Activated naive CD8-positive, alpha-beta T cell treated with anti-CD3 and anti-CD28 coated beads for 36 hours (primary cell): ENCODE measurements around the gene TMEM178A. TPM values are rescaled to one million over a fixed set of nuclear protein-coding genes. Genes with fewer than 3 reads are reported as not detected.
"Not testable (repeated sequence)": the region's sequence is repeated elsewhere in the genome, so short reads cannot be mapped to it uniquely, and the experiment has no call there.

Experiments
- DNase-seq: peaks from one replicate; pipeline ENCODE4 v3.0.0; 2021
- H3K27ac Mint-ChIP-seq: one replicate; pipeline ENCODE4 v1.8.0; 2022; ENCODE audit warnings: mild to moderate bottlenecking, moderate library complexity, mixed read lengths
- H3K27me3 Mint-ChIP-seq: one replicate; pipeline ENCODE4 v1.8.0; 2022; ENCODE audit warnings: mild to moderate bottlenecking, mixed read lengths
- H3K36me3 Mint-ChIP-seq: one replicate; pipeline ENCODE4 v1.8.0; 2021; ENCODE audit warnings: mild to moderate bottlenecking, mixed read lengths
- H3K4me1 Mint-ChIP-seq: one replicate; pipeline ENCODE4 v1.8.0; 2021; ENCODE audit warnings: mixed read lengths
- H3K4me3 Mint-ChIP-seq: one replicate; pipeline ENCODE4 v1.8.0; 2022; ENCODE audit warnings: mild to moderate bottlenecking, moderate library complexity, mixed read lengths
- H3K9me3 Mint-ChIP-seq: one replicate; pipeline ENCODE4 v1.8.0; 2022; ENCODE audit warnings: mixed read lengths
- total RNA-seq, 2 experiments: library from RNA; stranded (reverse); gene quantifications; one replicate each; pipeline ENCODE4 v1.2.3, GENCODE V29; 2021

Gene TMEM178A
- total RNA-seq, 2 experiments from 2014 or later, result 0.16 TPM

DNA sequence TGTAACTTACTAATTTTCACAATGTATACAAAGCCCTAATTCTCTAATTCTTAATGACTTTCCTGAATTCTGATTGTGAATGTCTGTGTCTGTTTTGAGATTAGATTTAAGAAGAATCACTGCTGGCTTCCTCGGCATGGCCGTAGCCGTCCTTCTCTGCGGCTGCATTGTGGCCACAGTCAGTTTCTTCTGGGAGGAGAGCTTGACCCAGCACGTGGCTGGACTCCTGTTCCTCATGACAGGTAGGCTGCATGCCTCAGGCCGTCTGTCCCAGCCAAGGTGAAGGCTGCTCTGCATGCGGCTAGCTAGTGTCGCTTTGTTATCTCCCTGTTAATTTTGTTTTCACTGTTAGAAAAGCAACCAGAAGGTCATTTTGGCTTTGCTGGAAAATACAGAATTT lies 41.2 kb downstream of the TMEM178A start:
- H3K27ac Mint-ChIP-seq, result no peak overlapping the region
- H3K4me3 Mint-ChIP-seq, result no peak overlapping the region
- H3K9me3 Mint-ChIP-seq, result peaks cover 4% of the 10 kb centered on the region
- DNase-seq, result no peak
- peaks cover 9% of the 10 kb centered on the region for H3K27me3 Mint-ChIP-seq
- H3K4me1 Mint-ChIP-seq, result no peaks in the 10 kb centered on the region
- H3K36me3 Mint-ChIP-seq, result no peaks in the 10 kb centered on the region

GRCh38 chr2:39708003-39708402 lies 42.3 kb downstream of the TMEM178A start:
- DNase-seq, result no peak
- Mint-ChIP-seq H3K4me3 (no peak overlapping the region), H3K4me1 (no peaks in the 10 kb centered on the region), H3K9me3 (no peaks in the 10 kb centered on the region), H3K36me3 (no peaks in the 10 kb centered on the region), H3K27me3 (peaks cover 9% of the 10 kb centered on the region), H3K27ac (no peak overlapping the region)

DNA sequence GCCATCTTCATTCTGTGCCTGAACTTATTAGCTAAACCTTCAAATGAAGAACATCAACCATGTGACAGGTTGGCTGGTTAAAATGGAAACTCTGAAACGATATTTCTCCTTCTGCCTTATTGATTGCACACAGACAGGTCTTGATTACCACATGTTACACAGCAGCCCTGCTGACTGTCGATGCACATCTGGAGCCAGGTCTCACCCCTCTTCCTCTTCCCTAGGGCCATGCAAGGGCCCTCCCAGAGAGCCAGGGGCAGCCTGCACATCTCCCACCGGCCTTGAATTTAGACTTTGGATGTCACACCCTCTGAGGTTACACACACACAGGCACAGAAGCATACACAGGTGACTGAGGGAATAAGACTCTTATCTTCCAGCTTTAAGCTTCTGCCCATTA lies 45.1 kb downstream of the TMEM178A start:
- Mint-ChIP-seq H3K36me3 (no peaks in the 10 kb centered on the region), H3K27me3 (peaks cover 9% of the 10 kb centered on the region), H3K4me3 (no peak overlapping the region), H3K4me1 (no peaks in the 10 kb centered on the region), H3K9me3 (no peaks in the 10 kb centered on the region), H3K27ac (no peak overlapping the region)
- DNase-seq, result no peak

DNA sequence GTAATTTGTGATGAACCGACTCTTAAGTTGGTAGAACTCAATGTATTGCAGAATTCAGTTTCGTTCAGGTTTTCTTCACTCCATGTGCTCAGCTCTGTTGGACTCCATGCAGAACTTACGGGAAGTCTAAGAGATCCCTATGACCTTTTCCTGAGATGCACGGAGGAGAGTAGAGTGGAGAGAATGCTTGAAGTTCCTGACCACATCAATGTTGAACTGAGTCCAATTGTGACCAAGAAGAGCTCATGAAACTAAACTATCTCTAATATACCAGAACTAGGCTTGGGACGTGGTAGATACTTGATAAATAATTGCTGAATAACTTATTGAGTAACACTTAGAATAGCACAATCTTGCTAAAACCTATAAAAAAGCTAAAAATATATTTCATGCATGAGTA lies 47.2 kb downstream of the TMEM178A start:
- no peaks in the 10 kb centered on the region for H3K9me3 Mint-ChIP-seq
- DNase-seq, result no peak
- no peaks in the 10 kb centered on the region for H3K4me1 Mint-ChIP-seq
- no peak overlapping the region for H3K27ac Mint-ChIP-seq
- H3K27me3 Mint-ChIP-seq, result peaks cover 1% of the 10 kb centered on the region
- H3K4me3 Mint-ChIP-seq, result no peak overlapping the region
- no peaks in the 10 kb centered on the region for H3K36me3 Mint-ChIP-seq

GRCh38 chr2:39715095-39715494 lies 49.4 kb downstream of the TMEM178A start:
- no peaks in the 10 kb centered on the region for H3K9me3 Mint-ChIP-seq
- no peak for DNase-seq
- no peaks in the 10 kb centered on the region for H3K36me3 Mint-ChIP-seq
- H3K27me3 Mint-ChIP-seq, result no peaks in the 10 kb centered on the region
- no peak overlapping the region for H3K27ac Mint-ChIP-seq
- no peaks in the 10 kb centered on the region for H3K4me1 Mint-ChIP-seq
- H3K4me3 Mint-ChIP-seq, result no peak overlapping the region

DNA sequence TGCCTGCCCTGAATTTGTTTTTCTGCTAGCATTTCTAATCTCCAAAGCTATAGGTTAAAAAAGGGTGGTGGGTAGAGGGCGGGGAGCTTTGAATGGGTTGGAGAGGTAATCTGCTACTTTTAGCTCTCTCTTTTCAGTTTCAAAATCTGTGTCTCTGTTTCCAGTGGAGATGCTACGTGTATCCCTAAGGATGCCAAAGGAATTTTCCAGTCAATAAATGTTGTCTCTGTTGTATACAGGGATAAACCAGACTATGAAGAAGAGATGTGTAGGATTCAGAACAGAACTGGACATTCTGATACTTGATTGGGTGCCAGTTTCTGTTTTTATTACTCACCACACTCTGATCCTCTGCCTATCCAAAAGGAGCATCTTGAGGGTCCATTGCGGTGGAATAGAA lies 50.1 kb downstream of the TMEM178A start:
- no peak overlapping the region for H3K27ac Mint-ChIP-seq
- H3K9me3 Mint-ChIP-seq, result no peaks in the 10 kb centered on the region
- H3K4me1 Mint-ChIP-seq, result no peaks in the 10 kb centered on the region
- DNase-seq, result no peak
- no peak overlapping the region for H3K4me3 Mint-ChIP-seq
- H3K27me3 Mint-ChIP-seq, result no peaks in the 10 kb centered on the region
- H3K36me3 Mint-ChIP-seq, result no peaks in the 10 kb centered on the region

- no peak overlapping the region for H3K27ac Mint-ChIP-seq
- H3K4me3 Mint-ChIP-seq, result no peak overlapping the region
- DNase-seq, result no peak
- no peaks in the 10 kb centered on the region for H3K9me3 Mint-ChIP-seq
- H3K36me3 Mint-ChIP-seq, result no peaks in the 10 kb centered on the region
- H3K4me1 Mint-ChIP-seq, result no peaks in the 10 kb centered on the region
- H3K27me3 Mint-ChIP-seq, result peaks cover 1% of the 10 kb centered on the region
Measured at GRCh38 chr2:39717067-39717466, 51.4 kb downstream of the TMEM178A start.

DNA sequence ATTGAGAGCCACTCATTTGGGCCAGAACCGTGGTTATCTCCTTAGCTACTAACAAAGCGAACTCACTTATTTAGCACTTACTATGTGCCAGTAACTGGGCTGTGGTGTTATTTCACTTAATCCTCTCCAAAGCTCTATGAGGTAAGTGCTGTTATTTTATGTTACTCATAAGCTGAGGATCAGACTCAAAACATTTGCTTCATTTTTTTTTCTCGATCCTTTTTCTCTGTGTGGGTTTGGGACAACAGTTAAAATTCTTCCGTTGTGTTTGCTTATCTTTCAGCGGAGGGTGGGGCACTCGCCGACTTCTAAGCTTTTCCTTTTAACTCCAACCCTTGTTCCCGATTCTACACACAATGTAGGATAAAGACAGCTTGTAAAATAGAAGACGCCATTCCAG lies 52.8 kb downstream of the TMEM178A start:
- Mint-ChIP-seq H3K27ac (no peak overlapping the region), H3K27me3 (peaks cover 5% of the 10 kb centered on the region), H3K36me3 (no peaks in the 10 kb centered on the region), H3K4me1 (no peaks in the 10 kb centered on the region), H3K9me3 (no peaks in the 10 kb centered on the region), H3K4me3 (no peak overlapping the region)
- no peak for DNase-seq

GRCh38 chr2:39719317-39719716 lies 53.6 kb downstream of the TMEM178A start:
- DNase-seq, result no peak
- Mint-ChIP-seq H3K27me3 (peaks cover 5% of the 10 kb centered on the region), H3K4me1 (no peaks in the 10 kb centered on the region), H3K4me3 (no peak overlapping the region), H3K27ac (no peak overlapping the region), H3K9me3 (no peaks in the 10 kb centered on the region), H3K36me3 (no peaks in the 10 kb centered on the region)

DNA sequence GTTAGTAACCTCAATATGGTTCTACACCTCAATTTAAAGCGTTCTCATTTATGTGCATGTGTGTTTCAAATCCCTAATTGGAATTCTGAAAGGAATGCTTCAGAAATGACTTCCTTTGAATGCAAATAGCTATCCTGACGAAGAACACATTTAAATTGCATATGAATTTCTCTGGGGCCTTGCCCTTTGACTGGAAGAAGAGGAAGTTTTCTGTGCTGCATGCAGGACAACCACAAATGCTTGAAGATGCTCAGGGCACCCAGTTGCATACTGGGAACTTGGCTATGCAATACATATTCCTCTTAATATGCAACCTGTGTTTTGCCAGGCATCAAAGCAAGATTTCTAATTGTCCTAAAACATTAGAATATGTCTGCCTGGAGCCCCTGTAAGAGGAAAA lies 55.3 kb downstream of the TMEM178A start:
- Mint-ChIP-seq H3K27ac (no peak overlapping the region), H3K9me3 (no peaks in the 10 kb centered on the region), H3K4me3 (no peak overlapping the region), H3K27me3 (peaks cover 5% of the 10 kb centered on the region), H3K36me3 (no peaks in the 10 kb centered on the region), H3K4me1 (peaks cover under 1% of the 10 kb centered on the region)
- DNase-seq, result no peak

GRCh38 chr2:39723497-39723896 lies 57.8 kb downstream of the TMEM178A start:
- DNase-seq, result no peak
- Mint-ChIP-seq H3K27ac (no peak overlapping the region), H3K27me3 (peaks cover 5% of the 10 kb centered on the region), H3K9me3 (peaks cover 2% of the 10 kb centered on the region), H3K4me3 (no peak overlapping the region), H3K36me3 (peaks cover under 1% of the 10 kb centered on the region), H3K4me1 (peaks cover 4% of the 10 kb centered on the region)

- peaks cover 1% of the 10 kb centered on the region for H3K36me3 Mint-ChIP-seq
- H3K4me1 Mint-ChIP-seq, result peaks cover 4% of the 10 kb centered on the region
- H3K4me3 Mint-ChIP-seq, result no peak overlapping the region
- H3K27me3 Mint-ChIP-seq, result peaks cover 5% of the 10 kb centered on the region
- no peak for DNase-seq
- no peak overlapping the region for H3K27ac Mint-ChIP-seq
- peaks cover 2% of the 10 kb centered on the region for H3K9me3 Mint-ChIP-seq
Measured at GRCh38 chr2:39723946-39724827, 58.5 kb downstream of the TMEM178A start.

DNA sequence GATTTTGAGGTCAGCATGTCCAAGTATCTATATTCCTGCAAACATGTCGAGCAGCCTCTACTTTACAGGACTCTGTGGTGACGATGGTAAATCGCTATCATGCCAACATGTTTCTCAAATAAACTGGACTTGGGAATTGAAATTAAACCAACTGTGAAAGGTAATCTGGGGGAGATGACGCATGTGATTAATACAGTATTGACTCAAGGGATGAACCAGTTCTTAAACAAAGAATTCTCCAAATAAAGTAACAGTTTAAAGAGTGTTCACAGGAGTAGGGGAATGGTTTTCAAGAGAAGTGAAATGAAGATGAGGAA lies 59.1 kb downstream of the TMEM178A start:
- peaks cover 5% of the 10 kb centered on the region for H3K27me3 Mint-ChIP-seq
- no peak for DNase-seq
- no peak overlapping the region for H3K4me3 Mint-ChIP-seq
- H3K27ac Mint-ChIP-seq, result no peak overlapping the region
- peaks cover 2% of the 10 kb centered on the region for H3K36me3 Mint-ChIP-seq
- H3K4me1 Mint-ChIP-seq, result peaks cover 4% of the 10 kb centered on the region
- H3K9me3 Mint-ChIP-seq, result peaks cover 2% of the 10 kb centered on the region

DNA sequence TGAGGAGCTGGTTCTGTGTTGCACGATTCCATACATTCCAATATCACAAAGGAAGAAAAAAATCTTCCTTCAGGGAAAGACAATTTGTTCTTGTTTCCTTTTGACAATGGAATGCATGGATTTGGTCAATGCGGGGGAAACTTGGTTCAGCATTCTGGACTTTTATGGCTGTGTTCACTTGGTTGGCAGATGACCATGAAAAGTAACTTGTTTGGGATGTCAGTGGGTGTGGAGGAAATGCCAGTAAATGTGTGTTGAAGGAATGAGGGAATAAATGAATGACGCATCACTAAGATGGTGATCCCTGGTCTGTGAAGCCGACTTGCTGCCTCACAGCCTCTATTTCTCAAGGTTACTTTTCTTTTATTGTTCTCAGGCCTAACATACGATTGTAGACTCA lies 59.7 kb downstream of the TMEM178A start:
- H3K27me3 Mint-ChIP-seq, result peaks cover 5% of the 10 kb centered on the region
- peaks cover 4% of the 10 kb centered on the region for H3K4me1 Mint-ChIP-seq
- H3K27ac Mint-ChIP-seq, result no peak overlapping the region
- H3K9me3 Mint-ChIP-seq, result peaks cover 2% of the 10 kb centered on the region
- DNase-seq, result no peak
- peaks cover 3% of the 10 kb centered on the region for H3K36me3 Mint-ChIP-seq
- H3K4me3 Mint-ChIP-seq, result no peak overlapping the region

DNA sequence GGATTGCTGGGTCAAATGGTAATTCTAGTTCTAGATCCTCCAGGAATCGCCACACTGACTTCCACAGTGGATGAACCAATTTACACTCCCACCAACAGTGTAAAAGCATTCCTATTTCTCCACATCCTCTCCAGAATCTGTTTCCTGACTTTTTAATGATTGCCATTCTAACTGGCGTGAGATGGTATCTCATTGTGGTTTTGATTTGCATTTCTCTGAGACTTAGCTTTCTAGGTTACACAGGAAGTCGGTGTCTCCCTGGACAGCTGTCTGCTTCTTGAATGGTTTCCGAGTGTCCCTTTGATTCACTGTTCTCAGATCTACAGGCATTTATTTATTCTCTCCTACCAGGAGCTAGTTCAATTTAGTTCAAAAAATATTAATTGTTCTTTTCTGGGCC lies 62.4 kb downstream of the TMEM178A start:
- not testable (repeated sequence) for H3K27ac Mint-ChIP-seq, DNase-seq, H3K9me3 Mint-ChIP-seq, H3K27me3 Mint-ChIP-seq, H3K4me3 Mint-ChIP-seq, H3K4me1 Mint-ChIP-seq
- H3K36me3 Mint-ChIP-seq, result peaks cover 14% of the 10 kb centered on the region

DNA sequence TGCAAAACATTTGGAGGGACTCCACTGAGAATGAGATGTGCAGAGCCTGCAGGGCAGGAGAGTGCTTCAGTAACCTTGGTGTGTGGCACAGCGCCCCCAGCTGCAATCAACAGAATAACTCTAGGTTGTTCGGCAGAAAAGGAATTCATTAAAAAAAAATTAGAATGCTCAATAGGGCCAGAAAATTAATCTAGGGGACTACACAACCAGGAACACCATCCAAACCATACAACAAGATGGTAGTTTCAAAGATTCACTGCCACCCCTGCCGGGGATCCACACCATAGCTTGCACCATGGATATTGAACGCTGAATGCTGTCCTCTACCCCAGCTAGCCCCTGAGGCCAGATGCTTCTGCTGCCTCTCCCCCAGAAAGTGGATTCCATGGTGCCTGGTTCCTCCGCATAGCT lies 63.2 kb downstream of the TMEM178A start:
- peaks cover 4% of the 10 kb centered on the region for H3K4me1 Mint-ChIP-seq
- peak; percentile 30 for DNase-seq
- no peak overlapping the region for H3K4me3 Mint-ChIP-seq
- peaks cover 2% of the 10 kb centered on the region for H3K9me3 Mint-ChIP-seq
- H3K27me3 Mint-ChIP-seq, result no peaks in the 10 kb centered on the region
- no peak overlapping the region for H3K27ac Mint-ChIP-seq
- peaks cover 20% of the 10 kb centered on the region for H3K36me3 Mint-ChIP-seq
